NCI-H69 (cell line): ENCODE data around the gene TMEM123.

Experiments used
- DNase-seq: peaks from one replicate; lab custom pipeline; 2025; lab: John Stamatoyannopoulos, UW

The TMEM123 gene

DNA sequence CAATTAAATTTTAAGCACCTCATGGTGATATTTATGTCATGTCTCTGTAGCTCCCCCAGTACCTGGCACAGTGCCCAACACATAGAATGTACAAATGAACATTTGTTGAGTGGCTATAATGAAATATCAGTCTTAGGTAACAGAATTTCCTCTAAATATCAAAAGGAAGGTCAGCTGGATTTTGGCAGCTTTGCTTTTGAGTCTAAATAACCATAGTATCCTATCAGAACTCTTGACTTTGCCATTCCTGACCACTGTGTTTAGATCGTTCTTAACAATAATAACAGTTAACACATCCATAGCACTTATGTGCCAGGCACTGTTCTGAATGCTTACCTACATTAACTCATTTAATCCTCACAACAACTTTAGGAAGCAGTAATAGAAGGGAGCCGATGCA lies 26.6 kb downstream of the TMEM123 start:
- peak; percentile 44 for DNase-seq

DNA sequence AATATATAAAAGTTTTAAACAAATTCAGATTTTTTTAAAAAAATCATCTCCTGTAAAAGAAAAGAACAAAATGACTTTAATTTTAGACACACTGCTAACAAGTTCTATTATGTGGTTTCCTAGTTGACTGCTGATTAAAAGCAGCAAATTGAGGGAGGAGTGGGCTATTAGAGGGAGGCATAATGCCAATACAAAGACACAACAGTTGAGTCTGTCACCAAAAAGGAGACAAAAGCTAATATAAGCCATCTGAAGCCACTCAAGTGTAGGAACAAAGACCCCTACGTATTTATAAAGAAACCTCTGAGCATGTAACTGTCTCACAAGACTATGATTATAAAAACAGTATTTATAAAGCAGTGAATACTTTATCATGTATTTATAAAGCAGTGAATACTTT lies 28.6 kb downstream of the TMEM123 start:
- peak; percentile 38 for DNase-seq

DNA sequence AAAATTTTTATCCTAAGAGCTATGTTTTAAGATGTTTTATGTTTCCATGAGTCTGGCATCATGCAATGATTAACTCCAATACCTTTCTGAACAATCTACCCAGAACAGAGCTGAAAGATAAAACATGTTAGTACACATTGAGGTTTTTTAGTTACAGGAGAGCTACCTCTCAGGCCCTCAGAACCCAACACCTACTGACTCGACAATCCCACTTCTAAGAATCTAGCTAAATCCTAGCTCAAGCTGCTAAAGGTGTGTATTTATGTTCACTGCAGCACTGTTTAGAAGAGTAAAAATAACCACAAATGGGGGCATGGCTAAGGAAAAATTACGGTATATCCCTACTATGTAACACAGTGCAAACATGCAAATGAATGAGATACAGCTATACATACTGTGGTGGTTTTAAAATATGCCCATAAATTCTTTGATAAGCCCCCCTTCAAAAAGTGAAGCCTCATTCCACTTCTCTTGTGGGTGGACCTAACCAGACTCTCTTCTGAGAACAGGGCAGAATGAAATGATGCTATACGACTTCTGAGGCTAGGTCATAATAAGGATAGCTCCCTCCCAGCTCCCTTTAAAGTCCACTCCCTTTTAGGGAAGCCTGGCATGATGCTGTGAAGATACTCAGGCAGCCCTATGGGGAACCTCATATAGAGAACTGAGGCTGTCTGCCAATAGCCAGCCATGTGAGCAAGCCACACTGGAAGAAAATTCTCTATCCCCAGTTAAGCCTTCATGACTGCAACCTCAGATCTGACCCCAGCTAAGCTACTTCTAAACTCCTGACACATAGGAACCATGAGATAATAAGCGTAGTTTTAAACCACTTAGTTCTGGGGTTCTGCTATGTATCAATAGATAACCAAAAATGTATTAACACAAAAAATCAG lies 29.5 kb downstream of the TMEM123 start:
- peak; percentile 56 for DNase-seq

DNA sequence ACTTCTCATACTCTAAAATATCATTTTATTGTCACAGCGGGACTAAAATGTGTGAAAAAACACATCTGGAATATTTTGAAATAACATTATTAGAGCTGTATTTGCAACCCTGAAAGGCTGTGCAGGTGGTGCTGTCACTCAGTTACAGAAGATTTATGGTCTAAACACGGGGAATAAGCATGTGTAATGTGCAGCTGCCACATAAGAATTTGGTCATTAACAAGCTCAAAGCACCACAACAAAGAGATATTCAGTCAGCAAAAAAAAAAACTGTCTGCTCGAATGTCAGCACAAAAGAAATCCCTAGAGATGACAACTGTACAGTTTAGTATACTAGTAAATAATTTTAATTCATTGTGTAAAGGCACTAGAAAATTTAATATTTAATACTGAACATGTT lies 31.3 kb downstream of the TMEM123 start:
- peak; percentile 78 for DNase-seq

DNA sequence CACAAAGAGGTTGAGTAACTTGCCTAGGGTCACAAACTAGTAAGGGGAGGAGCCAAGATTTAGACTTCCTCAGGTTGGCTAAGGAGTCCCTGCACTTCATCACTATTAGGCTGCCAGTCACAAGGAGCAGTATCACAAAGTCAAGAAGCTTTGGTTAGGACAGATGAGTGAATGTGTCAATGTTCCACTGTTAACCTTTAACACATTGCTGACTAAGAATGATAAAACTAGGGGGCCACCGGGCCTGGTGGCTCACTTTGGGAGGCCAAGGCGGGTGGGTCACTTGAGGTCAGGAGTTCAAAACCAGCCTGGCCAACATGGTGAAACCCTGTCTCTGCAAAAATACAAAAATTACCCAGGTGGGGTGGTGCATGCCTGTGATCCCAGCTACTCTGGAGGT lies 32.0 kb downstream of the TMEM123 start:
- DNase-seq, result no peak

DNA sequence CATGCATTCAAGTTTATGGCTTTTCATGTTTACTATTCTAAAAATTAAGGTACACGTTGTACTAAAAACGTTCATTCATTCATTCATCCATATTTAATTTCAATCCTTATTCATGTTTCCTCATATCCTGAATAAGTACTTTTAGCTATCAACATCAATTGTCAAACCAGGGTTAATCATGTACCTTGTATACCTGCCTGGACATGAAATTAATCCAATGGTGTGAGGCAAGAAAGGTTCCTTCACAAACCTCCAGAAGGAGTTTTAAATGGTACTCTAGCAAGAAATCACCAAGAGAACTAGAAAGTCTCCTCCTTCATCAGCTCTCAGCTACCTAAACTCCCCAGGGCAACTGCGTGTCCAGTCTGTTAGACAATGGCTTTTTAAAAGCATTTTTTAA lies 33.4 kb downstream of the TMEM123 start:
- DNase-seq, result no peak

DNA sequence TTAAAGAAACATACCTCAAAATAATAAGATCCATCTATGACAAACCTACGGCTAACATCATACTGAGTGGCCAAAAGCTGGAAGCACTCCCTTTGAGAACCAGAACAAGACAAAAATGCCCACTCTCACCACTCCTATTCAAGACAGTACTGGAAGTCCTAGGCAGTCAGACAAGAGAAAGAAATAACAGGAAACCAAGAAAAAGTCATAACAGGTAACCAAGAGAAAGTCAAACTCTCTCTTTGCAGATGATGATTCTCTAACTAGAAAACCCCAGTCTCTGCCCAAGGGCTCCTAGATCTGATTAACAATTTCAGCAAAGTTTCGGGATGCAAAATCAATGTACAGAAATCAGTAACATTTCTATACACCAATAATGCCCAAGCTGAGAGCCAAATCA lies 35.6 kb downstream of the TMEM123 start:
- DNase-seq, result no peak

DNA sequence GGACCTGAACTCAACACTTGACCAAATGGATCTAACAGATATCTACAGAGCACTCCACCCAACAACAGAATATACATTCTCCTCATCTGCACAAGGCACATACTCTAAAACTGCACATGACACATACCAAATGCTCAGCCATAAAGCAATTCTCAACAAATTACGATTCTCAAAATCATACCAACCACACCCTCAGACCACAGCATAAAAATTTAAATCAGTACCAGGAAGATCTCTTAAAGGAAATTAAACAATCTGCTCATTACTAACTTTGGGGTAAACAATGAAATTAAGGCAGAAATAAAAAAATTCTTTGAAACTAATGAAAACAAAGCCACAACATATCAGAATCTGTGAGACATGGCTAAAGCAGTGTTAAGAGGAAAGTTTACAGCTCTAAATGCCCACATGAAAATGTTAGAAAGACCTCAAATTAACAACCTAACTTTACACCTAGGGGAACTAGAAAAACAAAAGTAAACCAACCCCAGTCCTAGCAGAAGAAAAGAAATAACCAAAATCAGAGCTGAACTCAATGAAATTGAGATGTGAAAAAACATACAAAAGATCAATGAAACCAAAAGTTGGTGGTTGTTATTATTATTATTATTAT lies 37.2 kb downstream of the TMEM123 start:
- no peak for DNase-seq

DNA sequence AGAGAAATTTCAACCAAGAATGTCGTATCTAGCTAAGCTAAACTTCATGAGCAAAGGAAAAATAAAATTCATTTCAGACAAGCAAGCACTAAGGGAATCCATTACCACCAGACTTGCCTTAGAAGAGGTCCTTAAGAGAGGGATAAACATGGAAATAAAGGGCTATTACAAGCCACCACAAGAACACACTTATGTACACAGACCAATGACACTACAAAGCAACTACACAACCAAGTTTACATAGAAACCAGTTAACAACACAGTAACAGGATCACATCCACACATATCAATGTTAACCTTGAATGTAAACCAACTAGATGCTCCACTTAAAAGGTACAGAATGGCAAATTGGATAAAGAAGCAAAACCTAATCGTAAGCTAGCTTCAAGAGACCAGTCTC lies 38.0 kb downstream of the TMEM123 start:
- DNase-seq, result no peak

DNA sequence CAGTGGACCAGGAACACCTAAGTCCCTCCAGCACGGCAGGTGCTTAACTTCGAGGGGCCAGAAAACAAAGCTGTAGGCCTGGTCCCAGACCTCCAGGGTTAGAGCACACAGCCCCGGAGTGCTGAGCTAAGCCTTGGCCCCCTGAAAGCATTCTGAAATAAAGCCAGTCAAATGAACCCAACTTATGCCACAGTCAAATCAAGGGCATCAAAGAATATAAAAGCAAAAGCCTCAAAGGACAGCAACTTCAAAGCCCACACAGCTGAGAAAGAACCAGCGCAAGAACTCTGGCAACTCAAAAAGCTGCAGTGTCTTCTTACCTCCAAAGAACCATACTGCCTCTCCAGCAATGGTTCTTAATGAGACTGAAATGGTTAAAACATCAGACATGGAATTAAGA lies 39.1 kb downstream of the TMEM123 start:
- DNase-seq, result no peak

DNA sequence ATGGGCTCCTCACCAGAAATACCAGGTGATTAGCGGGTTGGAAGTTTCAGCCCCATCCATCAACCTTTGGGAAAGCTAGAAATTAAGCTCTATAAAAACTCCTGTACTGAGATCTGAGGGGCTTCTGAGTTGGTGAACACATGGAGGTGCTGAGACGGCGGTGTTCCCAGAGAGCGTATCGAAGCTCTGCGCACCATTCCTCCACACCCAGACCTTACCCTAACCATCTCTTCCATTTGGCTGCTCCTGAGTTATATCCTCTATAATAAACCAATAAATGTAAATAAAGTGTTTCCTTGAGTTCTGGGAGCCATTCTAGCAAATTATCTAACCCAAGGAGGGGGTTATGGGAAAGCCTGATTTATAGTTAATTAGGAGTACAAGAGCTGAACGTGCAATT lies 41.4 kb downstream of the TMEM123 start:
- no peak for DNase-seq

DNA sequence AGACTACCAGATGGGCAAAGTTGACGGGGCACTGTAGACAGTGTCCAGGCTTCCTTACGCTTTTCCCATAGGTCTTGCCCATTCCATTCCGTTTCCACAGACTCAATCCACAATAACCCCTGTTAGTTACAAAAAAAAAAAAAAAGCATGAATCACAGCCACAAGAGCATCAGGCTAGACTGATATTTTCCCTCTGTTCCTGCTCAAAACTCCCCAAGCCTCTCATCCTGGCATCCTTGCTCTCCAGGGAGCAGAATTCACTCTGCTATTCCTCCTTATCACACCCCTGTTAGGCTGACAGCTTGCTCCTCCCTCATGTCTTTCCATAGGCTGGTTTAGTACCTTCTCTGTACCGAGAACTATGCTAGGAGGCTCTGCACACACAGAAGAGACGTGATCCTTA lies 42.2 kb downstream of the TMEM123 start:
- DNase-seq, result peak; percentile 9

DNA sequence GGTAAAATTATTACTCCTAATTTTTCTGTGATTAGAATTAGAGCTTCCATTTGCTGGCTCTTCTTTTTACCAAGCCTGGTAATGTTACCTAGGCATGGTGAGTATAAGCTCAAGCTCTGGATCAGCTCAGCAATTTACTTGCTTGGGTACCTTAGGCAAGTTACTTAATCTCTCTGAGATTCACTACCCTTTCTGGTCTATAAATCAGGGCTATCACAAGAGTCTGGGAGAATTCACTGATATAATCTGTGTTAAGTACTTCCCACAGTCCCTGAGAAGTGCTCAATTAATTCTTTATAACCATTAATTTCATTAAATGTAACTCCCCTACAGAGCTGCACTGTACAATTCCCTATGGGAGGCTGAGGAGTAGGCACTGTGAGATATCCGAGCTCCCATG lies 44.2 kb downstream of the TMEM123 start:
- no peak for DNase-seq

DNA sequence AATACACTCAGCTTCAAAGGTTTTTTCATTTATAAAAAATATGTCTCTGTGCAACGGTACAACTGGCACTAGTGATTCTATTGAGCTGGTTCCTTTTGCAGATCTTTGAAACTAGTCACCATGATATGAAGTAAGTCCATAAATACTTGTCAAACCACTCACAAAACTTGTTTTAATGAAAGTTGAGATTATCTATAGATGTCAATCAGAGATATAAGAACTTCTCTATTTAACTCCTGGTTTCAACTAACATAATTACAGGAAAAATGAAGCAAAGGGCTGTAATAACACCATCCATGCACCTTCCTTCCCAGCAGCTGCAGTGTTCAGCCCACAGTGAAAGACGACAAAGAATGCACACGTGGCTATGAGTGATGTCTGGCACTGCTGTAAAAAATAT lies 44.7 kb downstream of the TMEM123 start:
- DNase-seq, result no peak

DNA sequence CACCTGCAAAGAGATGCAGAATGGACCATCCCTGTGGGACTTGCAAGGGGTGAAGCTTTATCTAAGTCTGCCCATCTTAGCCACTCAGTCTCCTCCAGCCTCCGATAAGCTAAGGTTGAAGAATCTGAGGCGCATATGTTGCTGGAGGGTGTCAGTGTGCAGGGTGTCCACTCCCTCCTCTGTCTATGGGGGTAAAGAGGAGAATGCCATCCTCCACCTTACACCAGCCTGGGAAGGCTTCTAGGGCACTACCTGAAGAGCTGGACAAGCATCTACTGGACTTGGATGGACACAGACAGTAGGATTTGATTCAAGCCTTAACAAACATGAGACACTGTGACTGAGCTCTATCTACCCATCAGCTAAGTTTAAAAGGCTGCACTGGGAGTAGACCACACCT lies 46.5 kb downstream of the TMEM123 start:
- DNase-seq, result no peak

DNA sequence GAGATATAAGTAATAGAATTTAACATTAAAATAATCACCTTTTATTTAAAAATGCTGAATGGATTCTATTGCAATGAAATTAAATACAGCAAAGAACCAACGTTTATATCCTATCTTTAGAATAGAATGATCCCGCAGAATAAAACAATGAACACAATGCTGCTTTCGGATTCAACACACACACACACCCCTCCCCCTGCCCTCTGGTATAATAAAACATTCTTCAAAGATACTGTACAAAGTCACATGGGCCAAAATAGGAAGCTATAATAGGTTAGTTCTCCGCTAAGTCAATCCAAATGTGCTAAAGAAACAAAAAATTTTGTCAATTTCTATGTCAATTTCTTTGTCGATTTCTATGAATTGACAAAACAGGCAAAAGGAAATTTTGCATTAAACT lies 47.1 kb downstream of the TMEM123 start:
- DNase-seq, result no peak

DNA sequence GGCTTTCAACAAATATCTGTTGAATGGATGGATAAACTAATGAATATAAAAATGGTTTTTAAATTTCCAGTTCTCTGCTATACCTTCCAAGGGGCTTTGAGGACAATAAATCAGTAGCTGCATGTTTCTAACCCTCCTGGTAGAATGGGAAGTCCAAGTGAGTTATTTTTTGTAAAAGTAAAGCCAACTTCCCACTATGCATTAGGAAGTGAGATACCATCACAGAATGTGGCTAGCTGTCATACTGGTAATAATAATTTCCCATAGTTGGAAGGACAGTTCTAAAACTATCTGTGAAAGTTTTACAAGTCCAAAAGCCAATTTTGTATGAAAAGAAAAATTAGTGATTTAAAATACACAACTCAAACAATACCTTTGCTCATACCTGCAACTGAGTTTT lies 50.0 kb downstream of the TMEM123 start:
- DNase-seq, result no peak

DNA sequence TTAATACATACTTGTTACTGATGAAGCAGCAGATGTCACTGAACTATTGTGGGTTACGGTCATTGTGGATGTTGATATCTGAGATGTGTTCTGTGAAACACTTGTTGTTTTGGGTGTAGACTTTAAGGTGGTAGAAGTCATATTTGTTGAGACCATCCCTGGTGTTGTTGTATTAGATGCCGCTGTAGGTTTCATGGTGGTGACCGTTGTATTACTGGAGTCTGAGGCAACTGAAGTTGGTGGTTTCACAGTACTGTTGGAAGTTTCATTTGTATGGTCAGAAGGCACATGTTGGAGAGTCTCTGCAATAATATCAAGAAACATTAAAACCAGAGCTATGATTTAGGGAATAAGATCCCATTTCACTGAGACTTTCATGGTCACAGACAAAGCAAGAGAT lies 50.7 kb downstream of the TMEM123 start:
- DNase-seq, result no peak

DNA sequence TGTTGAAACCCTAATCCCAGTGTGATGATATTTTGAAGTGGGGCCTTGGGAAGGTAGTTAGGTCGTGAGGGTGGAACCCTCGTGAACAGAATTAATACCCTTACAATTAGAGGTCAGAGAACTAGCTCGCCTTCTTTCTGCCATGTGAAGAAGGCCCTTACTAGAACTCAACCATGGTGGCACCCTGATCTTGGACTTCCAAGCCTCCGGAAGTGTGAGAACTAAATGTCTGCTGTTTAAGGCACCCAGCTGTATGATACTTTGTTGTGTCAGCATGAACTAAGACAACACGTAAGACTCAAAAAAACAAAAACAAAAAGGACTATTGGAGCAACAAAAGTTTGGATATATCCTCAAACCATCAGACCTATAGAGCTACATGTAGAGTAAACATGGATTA lies 52.0 kb downstream of the TMEM123 start:
- DNase-seq, result no peak

DNA sequence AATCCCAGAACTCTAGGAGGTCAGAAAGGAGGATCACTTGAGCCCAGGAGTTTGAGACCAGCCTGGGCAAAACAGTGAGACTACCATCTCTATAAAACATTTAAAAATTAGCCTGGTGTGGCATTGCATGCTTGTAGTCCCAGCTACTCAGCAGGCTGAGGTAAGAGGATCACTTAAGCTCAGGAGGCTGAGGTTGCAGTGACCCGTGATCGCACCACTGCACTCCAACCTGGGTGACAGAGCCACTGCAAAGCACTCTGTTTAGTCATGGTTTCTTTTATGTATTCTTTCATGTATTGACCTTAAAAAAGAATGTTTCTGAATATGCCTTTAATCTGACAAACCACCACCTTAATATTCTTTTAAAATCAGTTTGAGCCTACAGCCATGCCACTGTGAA lies 53.4 kb downstream of the TMEM123 start:
- DNase-seq, result no peak

DNA sequence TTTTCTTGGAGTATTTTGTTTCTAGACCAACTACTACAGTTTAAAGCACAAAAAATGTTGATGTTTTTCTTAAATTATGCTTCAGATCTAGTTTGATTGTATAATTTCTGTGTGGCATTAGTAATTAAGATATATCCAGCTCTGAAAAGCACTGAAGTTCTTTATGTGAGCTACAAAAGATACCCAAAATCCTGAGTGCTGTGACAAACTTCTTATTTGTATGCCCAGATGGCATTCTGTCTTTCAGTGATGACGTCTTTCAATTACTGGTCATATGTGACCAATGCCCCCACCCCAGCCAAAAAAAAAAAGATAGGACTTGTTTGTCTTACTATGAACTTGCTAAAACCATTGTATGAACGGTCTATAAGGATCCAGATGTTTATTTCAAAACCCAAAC lies 54.3 kb downstream of the TMEM123 start:
- no peak for DNase-seq

DNA sequence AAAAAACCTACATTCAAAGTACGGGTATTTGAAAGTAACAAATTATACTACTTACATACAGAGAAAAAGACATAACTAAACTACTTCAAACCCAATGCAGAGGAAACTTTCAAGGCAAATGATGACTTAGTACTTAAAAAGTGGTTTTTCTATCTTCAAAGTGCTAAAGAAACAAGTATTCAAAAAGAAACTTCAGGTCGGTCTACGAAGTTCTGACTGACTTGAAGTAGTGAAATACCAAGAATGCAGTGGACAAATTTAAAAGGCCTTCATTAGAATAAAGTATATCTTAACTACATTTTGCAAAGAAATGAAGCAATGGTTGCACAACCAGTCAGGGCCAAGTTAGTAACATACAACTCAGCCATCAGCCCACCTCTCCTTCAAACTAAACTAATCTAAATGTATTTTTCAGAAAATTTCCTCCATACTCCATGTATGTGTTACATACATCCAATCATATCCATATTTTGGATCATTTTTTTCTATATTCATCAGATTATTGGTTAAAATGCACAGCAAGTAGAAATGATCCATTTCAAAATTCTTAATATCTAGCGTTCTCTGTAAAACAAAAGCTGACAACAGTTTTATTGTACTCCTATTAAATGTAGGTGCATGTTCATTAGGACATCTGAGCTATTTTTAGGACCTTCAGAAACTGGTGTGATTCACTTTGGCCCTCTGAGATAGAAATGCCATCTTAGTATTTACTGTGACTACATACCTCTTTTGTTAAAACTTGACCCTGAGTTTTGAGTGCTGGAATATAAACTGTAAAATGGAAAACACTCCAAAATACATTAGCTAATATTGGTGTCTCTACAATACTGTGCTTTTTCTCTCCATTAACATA lies 55.6 kb downstream of the TMEM123 start:
- no peak for DNase-seq
